ELR (cell line): ENCODE measurements around the gene MCRIP2.
"Not testable (repeated sequence)": the region's sequence is repeated elsewhere in the genome, so short reads cannot be mapped to it uniquely, and the experiment has no call there.

Source experiments
- DNase-seq: peaks from one replicate; pipeline ENCODE4 v3.0.0-alpha.2; 2015; ENCODE audit warnings: low read depth

MCRIP2 gene

DNA sequence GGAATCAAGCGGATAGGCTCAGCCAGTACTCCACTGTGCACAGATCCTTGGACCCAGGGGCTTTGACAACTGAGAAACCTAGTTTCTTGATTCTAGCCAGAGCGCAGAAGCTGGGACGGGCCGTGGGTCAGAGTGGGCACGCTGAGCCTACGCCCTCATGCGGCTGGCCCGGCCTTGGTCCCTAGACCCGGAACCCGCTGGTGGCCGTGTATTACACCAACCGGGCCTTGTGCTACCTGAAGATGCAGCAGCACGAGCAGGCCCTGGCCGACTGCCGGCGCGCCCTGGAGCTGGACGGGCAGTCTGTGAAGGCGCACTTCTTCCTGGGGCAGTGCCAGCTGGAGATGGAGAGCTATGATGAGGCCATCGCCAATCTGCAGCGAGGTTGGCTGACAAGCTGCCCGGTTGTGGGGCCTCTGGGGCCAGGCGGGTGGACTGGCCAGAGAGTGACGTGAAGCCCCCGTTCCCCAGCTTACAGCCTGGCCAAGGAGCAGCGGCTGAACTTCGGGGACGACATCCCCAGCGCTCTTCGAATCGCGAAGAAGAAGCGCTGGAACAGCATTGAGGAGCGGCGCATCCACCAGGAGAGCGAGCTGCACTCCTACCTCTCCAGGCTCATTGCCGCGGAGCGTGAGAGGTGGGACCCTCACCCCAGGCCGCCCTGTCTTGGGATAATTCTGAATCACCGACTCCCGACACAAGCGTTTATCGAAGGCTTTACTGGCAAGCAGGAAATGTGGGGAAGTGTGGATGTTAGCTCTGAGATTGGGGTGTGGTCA is 39.5 kb downstream of the MCRIP2 start:
- peak; percentile 52 for DNase-seq

- DNase-seq = peak; percentile 54
These were observed 40.3 kb downstream of the MCRIP2 start for GRCh38 chr16:681746-682427.

DNA sequence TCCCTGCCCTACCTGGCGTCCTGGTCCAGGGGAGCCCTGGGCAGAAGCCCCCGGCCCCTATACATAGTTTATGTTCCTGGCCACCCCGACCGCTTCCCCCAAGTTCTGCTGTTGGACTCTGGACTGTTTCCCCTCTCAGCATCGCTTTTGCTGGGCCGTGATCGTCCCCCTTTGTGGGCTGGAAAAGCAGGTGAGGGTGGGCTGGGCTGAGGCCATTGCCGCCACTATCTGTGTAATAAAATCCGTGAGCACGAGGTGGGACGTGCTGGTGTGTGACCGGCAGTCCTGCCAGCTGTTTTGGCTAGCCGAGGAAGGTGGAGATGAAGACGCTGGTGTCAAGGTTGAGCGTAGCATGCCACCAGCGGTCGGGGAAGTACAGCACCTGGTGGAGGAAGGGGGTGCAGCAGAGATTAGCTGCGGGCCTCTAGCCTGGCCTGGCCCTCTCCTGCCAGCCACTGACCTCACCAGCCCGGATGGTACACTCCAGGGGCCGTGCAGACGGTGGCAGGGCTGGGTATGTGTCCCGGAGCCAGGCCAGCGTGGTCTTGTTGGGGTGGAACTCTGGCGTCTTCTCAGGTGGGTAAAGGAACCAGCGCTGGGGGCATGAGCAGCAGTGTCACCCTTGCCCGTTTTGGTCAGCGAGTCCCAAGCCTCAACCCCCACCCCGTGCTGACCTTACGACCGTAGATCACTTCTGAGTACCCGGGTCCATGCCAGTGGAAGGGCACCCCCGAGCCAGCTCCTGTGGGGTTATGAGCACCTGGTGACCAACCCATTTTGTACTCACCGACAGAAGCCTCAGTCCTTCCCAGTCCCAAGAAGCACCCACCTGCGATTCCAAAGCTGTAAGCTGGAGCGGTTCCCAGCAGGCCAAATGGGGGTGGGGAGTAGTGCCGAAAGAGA is 41.1 kb downstream of the MCRIP2 start:
- DNase-seq = no peak

DNA sequence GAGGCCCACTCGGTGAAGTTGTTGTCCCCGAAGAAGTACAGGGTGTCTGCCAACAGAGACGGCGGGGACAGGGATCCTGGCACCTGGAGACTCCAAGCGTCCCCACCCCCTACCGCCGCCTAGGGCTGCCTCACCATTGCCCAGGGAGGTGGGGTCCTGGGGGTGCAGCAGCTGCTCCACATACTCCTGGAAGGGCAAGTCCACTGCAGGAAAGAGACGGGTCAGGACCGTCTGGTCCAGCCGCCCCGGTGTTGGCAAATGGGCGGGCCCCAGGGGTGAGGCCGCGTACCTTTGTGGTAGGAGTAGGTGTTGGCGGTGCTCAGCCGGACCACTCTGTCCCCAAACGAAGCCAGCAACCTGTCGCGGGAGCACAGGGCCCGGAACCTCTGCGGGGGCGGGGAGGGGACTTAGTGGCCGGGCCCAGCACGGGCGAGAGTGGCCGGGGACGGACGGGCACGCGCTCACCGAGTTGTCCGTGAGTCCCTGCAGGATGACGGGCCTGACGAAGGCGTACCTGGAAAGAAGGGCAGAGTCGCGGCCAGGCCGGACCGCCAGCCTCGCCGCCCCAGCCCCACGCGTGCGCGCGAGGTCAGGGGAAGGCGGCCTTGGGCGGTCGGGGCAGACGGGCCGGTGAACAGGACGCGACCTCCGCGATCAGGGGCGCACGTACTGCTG is 41.9 kb downstream of the MCRIP2 start:
- no peak for DNase-seq

GRCh38 chr16:684071-684794 is 42.6 kb downstream of the MCRIP2 start, which contains the start of gene JMJD8:
Gene JMJD8 (minus strand): TSS chr16:684334. CDS start chr16:684319, 15 bp downstream.
- peak; percentile 94 for DNase-seq

DNA sequence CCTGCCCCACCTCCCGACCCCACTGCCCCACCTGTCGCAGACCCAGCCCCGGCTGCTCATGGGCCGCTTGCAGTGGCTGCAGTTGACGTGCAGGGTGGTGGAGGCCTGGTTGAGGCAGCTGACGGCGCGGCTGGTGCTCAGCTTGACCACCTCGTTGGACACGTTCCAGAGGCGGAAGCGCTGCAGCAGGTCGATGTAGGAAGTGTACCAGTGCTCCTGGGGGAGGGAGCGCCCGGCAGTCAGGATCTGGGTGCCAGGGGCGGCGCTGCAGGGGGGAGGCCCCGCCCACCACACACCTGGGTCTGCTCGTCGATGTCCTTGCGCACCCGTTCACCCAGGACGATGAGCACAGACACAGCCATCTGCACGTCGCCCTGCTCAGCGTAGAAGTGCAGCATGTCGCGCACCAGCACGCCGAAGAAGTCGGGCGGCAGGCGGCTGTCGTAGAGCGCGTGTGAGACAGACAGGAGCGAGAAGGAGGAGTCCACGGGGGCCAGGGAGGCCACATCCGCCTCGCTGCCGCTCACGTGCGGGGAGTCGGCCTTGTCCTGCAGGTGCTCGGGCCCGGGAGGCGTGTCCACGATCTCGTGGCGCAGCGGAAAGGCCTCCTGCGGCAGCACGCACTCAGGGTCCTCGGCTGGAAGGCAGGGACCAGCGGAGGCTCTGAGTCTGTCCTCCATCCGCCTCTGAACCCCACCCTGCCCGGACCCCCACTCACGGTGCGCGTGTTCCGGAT is 43.5 kb downstream of the MCRIP2 start:
- no peak for DNase-seq

DNA sequence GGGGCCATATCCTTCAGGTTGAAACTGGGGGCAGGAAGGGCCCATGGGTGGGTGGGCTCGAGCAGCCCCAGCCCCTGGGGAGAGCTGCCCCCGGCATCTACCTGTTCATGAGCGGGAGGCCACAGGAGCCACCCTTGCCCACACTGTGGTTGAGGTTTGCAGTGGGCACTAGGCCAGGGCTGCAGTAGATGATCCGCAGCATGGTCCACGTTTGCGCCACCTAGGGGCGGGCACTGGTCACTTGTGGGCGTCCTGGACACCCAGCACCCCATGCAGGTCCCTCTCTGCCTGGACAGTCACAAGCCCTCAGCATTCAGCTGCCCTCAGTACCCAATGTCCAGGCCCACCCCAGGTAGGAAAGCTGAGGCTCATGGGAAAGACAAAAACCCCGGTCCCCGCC is 44.3 kb downstream of the MCRIP2 start:
- DNase-seq = peak; percentile 57

- DNase-seq = no peak
These were observed 45.0 kb downstream of the MCRIP2 start for GRCh38 chr16:686459-687260.

- DNase-seq = no peak
These were observed 45.9 kb downstream of the MCRIP2 start for GRCh38 chr16:687499-687898.

- DNase-seq = no peak
These were observed 47.7 kb downstream of the MCRIP2 start for GRCh38 chr16:689175-689897.

DNA sequence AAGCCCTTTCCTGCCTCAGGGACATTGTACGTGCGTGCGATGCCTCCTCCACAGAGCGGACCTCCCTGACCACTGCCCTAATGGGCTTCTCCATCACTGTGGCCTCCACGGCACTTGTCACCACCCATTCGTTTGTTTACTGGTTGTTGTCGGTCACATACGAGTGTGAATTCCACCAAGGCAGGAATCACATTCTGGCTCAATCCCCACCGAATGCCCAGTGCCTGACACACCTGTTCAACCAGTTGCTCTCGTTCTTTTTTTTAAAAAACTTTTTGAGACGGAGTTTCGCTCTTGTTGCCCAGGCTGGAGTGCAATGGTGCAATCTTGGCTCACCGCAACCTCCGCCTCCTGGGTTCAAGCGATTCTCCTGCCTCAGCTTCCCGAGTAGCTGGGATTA is 49.6 kb downstream of the MCRIP2 start:
- not testable (repeated sequence) for DNase-seq

- DNase-seq = no peak
These were observed 50.9 kb downstream of the MCRIP2 start for GRCh38 chr16:692356-693108.

- DNase-seq = no peak
These were observed 51.7 kb downstream of the MCRIP2 start for GRCh38 chr16:693364-693763.

GRCh38 chr16:693766-694165 is 52.1 kb downstream of the MCRIP2 start:
- no peak for DNase-seq

- no peak for DNase-seq
These were observed 52.7 kb downstream of the MCRIP2 start for GRCh38 chr16:694187-694862.

GRCh38 chr16:694863-695354 is 53.3 kb downstream of the MCRIP2 start:
- no peak for DNase-seq

GRCh38 chr16:695355-696089 is 53.9 kb downstream of the MCRIP2 start:
- no peak for DNase-seq
